ENCODE results near the gene KRT12. TPM values are rescaled to one million over a fixed set of nuclear protein-coding genes. Genes with fewer than 3 reads are reported as not detected.

KRT12 gene
- total RNA-seq, 2 experiments from 2014 or later, result not detected

DNA sequence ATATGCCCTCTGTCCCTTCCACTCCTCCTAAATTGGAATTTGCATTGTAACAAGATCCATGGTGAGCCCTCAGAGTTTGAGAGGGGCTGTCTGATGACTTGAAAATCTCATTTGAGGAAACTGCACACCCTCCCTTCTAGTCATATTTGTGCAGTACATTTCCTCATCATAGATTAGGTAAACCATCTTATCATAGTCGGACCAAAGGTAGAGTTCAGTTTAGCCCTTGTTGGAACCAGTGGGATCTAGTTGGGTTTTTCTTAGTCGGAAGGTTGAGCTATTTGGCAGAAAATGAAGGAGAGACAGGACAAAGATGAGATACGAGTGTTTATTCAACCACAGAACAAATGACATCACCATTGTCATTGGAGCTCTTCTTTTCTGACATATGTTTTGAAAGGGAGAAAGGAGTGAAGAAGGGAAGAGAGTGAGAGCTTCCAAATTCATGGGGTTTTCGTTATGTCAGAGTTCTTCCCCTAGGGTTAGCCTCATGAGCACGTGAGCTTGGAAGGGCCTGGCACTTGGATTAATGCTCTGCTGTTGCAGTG is 33.9 kb upstream of the KRT12 start:
- H3K4me3 Mint-ChIP-seq, result no peak overlapping the region
- peaks cover 33% of the 10 kb centered on the region for H3K27me3 Mint-ChIP-seq
- no peaks in the 10 kb centered on the region for H3K9me3 Mint-ChIP-seq
- peaks cover 18% of the 10 kb centered on the region for H3K4me1 Mint-ChIP-seq
- no peaks in the 10 kb centered on the region for H3K36me3 Mint-ChIP-seq
- no peak overlapping the region for H3K27ac Mint-ChIP-seq
- DNase-seq, result no peak

DNA sequence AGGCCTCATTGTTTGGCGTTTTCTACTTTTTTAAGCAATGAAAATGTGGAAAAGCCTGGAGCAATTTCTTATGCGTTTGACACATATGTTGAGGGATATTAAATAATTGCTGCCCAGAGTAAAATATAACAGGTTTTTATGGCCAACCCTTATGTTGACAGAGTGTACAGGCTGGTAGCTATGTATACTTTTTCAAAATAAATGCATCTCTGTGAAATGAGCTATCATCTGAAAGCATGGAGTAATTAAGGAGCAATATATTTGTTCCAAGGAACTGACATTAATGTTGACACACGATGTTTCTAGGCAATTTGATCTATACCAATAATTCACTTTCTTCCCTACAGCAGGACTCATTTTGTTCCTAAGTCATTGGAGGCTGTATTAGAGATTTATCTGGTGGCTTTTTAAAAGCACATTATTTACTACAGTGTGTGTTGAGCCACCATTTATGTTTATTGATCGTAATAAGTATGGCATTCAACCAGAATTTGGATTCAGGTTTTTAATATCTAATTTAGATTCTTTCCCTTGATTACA is 30.0 kb upstream of the KRT12 start:
- H3K27me3 Mint-ChIP-seq, result peaks cover 40% of the 10 kb centered on the region
- H3K4me1 Mint-ChIP-seq, result peaks cover 4% of the 10 kb centered on the region
- DNase-seq, result no peak
- no peak overlapping the region for H3K4me3 Mint-ChIP-seq
- no peaks in the 10 kb centered on the region for H3K36me3 Mint-ChIP-seq
- H3K9me3 Mint-ChIP-seq, result no peaks in the 10 kb centered on the region
- H3K27ac Mint-ChIP-seq, result no peak overlapping the region

DNA sequence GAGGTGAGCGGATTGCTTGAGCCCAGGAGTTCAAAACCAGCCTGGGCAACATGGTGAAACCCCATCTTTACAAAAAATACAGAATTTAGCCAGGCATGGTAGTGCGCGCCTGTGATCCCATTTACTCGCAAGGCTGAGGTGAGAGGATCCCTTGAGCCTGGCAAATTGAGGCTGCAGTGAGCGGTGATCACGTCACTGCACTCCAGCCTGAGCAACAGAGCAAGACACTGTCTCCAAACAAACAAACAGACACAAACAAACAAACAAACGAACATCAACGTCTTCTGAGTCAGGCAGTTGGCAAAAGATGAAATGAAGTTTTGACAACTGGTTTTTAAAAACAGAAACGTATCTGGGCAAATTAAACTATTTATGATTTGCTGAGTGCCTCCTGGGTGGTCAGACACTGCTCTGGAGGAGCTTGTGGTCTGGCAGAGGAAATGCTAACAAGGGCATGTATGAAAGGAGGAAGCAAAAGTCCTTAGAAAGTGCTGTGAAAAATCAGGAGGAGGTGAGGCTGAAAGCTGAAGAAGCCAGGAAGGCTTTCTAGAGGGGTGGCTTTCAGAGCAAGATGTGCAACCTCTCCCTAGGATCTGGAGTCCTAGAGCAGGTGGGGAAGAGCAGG is 28.2 kb upstream of the KRT12 start:
- Mint-ChIP-seq H3K4me3 (no peak overlapping the region), H3K4me1 (peaks cover 2% of the 10 kb centered on the region), H3K36me3 (no peaks in the 10 kb centered on the region), H3K27ac (no peak overlapping the region), H3K9me3 (no peaks in the 10 kb centered on the region), H3K27me3 (peaks cover 39% of the 10 kb centered on the region)
- no peak for DNase-seq

DNA sequence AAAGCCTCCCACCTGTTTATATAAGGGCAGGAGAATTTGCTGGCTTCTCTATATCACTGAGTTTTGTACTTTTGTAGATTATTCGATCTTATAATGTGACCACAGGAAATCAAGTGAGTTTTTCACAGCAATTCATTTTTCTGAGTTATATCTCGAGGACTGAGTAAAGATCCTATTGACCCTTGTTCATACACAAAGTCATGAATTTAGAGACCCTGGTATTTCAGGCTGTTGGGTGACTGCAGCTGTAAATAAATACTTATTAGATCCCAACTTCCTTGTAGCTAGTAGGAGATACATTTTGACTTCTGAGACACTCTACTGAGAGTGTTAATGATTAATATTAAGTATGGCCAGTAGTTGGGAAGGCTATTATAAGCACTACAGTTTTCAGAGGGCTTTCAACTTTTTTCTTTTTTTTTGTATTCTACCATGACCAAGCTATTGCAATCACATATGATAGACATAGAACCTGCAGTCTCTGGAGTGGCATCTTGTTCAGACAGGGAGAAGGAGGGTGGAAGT is 21.2 kb upstream of the KRT12 start:
- no peak for DNase-seq
- Mint-ChIP-seq H3K27ac (no peak overlapping the region), H3K36me3 (no peaks in the 10 kb centered on the region), H3K4me1 (no peaks in the 10 kb centered on the region), H3K4me3 (no peak overlapping the region), H3K27me3 (peaks cover 42% of the 10 kb centered on the region), H3K9me3 (no peaks in the 10 kb centered on the region)

DNA sequence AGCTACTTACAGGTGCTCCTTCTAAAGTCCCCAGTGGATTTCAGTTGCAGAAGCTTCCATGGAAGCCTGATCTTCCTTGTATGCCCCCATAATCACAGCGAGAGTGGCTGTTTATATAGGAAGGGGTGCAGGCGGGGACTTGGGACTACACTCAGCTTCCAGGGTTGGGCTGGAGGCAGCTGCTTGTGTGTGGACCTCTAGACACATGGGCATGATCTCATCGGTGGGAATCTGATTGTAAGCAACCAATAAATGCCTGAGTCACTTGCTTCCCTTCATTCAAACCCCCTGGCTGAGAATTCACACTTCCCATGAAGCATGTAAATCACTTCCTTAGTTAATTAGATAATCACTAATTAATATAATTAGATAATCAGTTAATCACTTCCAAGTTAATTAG is 19.1 kb upstream of the KRT12 start:
- H3K4me1 Mint-ChIP-seq, result no peaks in the 10 kb centered on the region
- H3K27me3 Mint-ChIP-seq, result peaks cover 34% of the 10 kb centered on the region
- DNase-seq, result no peak
- no peaks in the 10 kb centered on the region for H3K36me3 Mint-ChIP-seq
- H3K4me3 Mint-ChIP-seq, result no peak overlapping the region
- H3K27ac Mint-ChIP-seq, result no peak overlapping the region
- H3K9me3 Mint-ChIP-seq, result no peaks in the 10 kb centered on the region

DNA sequence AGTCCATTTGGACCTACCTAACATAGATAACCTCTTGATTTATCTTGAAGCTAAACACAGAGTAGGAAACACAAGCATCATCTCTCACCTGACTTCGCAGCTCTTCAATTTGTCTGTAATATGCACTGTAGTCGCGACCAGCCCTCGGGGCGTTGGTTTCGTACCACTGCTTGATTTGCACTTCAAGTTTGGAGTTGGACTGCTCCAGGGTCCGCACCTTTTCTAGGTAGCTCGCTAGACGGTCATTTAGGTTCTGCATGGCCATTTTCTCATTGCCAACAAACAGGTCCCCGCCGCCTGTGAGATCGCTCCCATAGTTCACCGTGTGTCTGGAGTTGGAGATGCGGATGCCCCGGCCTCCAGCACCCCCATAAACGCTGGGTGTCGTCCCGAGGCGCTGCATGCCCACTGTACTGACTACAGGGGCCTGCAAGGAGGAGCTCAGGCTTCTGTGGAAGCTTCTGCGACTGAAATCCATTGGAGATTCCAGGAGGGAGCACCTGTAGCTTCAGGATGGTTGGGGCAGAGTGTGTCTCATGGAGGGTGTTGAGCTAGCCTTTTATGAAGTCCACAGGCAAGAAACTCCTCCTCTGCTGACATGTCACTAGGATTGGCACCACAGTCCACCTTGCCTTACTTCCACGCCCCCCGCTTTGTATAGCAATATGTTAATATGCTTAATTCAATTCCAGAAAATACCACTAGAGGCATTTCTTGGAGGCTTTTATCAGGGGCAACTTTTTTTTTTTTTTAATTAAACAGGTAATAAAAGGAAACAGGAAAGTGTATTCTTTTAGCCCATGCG is 17.9 kb upstream of the KRT12 start, which contains the start of gene KRT20:
KRT20 (minus strand) TSS at position 535 of the 805 bp plus-strand sequence; CDS start at position 478, 57 bp downstream.
- H3K27ac Mint-ChIP-seq, result no peak within 1 kb of the TSS
- DNase-seq, result no peak
- H3K9me3 Mint-ChIP-seq, result no peaks in the 10 kb centered on the region
- no peaks in the 10 kb centered on the region for H3K36me3 Mint-ChIP-seq
- H3K4me1 Mint-ChIP-seq, result no peaks in the 10 kb centered on the region
- H3K27me3 Mint-ChIP-seq, result peaks cover 29% of the 10 kb centered on the region
- no peak within 1 kb of the TSS for H3K4me3 Mint-ChIP-seq

DNA sequence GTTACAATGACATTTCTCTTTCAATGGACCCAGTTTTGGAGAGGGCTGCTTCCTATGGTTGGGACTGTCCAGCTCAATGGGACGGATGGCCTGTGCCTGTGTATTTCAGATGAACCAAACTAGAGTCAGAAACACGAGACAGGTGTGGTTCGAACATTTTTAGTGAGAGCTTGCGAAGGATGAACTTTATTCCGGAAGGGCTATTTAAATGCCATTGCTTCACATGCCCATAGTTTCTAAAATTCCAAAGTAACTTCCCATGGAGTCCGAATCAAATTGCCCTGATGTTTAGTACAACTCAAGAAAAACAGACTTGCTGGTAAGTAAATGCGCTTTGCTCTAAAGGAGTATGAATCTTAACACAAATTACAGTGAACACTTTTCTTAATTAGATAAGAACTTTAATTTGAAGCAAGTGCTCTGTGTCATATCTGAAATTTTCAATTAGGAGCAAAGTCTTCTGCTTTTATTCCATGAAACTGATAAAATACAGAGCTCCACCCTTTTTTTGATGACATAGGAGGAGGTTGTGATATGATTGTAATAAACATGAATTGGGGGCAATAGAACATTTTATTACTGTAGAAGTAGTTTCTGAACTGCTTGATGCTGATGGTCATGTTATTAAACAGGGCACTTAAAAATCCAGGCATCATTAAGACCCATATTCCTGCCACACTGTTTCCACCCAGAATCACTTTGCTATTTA is 16.8 kb upstream of the KRT12 start:
- peaks cover 17% of the 10 kb centered on the region for H3K27me3 Mint-ChIP-seq
- H3K4me1 Mint-ChIP-seq, result no peaks in the 10 kb centered on the region
- H3K9me3 Mint-ChIP-seq, result no peaks in the 10 kb centered on the region
- H3K36me3 Mint-ChIP-seq, result no peaks in the 10 kb centered on the region
- H3K4me3 Mint-ChIP-seq, result no peak overlapping the region
- no peak for DNase-seq
- H3K27ac Mint-ChIP-seq, result no peak overlapping the region

DNA sequence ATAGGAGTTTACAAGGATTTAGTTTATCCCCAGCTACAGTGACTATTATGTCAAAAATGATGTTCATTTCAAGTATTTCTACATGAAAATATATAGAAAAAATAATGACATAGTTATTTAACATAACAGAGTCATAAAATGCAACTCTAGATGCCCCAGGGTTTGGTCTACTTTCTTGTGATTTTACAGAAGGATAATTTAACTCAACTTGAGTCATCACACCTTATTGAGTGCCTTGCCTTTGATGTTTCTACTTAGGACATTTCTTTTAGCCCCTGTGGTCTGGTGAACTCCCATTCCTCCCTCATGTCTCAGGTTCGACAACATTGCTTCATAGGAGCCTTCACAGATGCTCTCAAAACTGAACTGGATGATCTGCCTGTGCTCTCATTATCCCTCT is 16.0 kb upstream of the KRT12 start:
- no peaks in the 10 kb centered on the region for H3K9me3 Mint-ChIP-seq
- H3K27ac Mint-ChIP-seq, result no peak overlapping the region
- no peak overlapping the region for H3K4me3 Mint-ChIP-seq
- no peaks in the 10 kb centered on the region for H3K36me3 Mint-ChIP-seq
- peaks cover 10% of the 10 kb centered on the region for H3K27me3 Mint-ChIP-seq
- no peaks in the 10 kb centered on the region for H3K4me1 Mint-ChIP-seq
- DNase-seq, result no peak

DNA sequence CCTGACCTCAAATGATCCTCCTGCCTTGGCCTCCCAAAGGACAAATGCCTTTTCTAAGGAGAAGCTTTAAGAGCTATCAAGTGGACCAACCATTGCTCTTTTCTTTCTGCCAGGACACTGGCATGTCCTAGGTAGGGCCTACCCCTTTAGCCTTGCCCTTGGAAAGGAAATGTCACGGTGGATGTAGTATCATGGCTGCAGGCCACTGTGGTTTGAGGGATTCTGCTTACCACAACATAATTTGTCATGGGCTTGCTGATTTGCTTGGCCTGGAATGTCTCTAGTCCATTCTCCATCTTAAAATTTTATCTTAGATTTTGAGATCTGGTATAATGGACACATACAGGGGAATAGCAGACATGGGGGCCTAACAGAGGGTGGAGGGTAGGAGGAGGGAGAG is 12.0 kb upstream of the KRT12 start:
- H3K4me3 Mint-ChIP-seq, result no peak overlapping the region
- H3K9me3 Mint-ChIP-seq, result no peaks in the 10 kb centered on the region
- no peak overlapping the region for H3K27ac Mint-ChIP-seq
- DNase-seq, result no peak
- H3K27me3 Mint-ChIP-seq, result no peaks in the 10 kb centered on the region
- H3K36me3 Mint-ChIP-seq, result no peaks in the 10 kb centered on the region
- H3K4me1 Mint-ChIP-seq, result no peaks in the 10 kb centered on the region

DNA sequence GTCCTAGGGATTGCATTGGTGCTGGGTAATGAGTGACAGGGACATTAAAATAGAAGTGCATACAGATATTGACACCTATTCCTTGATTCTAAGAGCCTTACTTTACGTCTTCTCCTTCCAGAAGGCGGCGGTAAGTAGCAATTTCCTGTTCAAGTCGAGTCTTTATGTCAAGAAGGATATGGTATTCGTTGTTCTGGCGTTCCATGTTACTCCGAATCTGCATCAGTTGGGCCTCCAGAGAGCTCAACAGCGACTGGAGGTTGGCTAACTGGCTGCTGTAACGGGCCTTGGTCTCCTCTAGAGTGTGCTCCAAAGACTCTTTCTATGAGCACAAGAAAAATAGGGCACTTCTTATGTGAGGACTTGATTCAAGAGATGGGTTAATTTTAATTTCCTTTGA is 11.0 kb upstream of the KRT12 start:
- DNase-seq, result no peak
- Mint-ChIP-seq H3K4me3 (no peak overlapping the region), H3K27me3 (no peaks in the 10 kb centered on the region), H3K27ac (no peak overlapping the region), H3K36me3 (no peaks in the 10 kb centered on the region), H3K9me3 (no peaks in the 10 kb centered on the region), H3K4me1 (no peaks in the 10 kb centered on the region)

DNA sequence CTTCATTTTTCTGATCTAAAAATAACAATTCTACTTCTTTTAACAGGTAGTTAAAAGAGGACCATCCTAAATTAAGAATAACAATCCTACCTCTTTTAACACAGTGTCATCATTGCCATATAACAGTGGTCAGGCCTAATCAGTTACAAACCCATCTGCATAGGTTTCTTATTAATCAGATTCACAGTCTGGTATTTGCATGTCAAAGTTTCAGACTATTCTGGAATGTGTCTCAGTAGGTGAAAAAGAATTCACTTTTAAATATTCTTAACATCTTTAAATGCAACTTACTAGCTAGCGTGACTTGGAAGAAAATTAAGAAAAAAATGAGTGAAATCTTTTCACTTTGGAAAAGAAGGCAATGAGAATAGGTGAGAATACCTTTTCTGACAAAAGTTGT is 6.8 kb upstream of the KRT12 start:
- H3K27ac Mint-ChIP-seq, result no peak overlapping the region
- no peak overlapping the region for H3K4me3 Mint-ChIP-seq
- peaks cover 10% of the 10 kb centered on the region for H3K27me3 Mint-ChIP-seq
- no peaks in the 10 kb centered on the region for H3K9me3 Mint-ChIP-seq
- DNase-seq, result no peak
- H3K4me1 Mint-ChIP-seq, result no peaks in the 10 kb centered on the region
- H3K36me3 Mint-ChIP-seq, result no peaks in the 10 kb centered on the region

DNA sequence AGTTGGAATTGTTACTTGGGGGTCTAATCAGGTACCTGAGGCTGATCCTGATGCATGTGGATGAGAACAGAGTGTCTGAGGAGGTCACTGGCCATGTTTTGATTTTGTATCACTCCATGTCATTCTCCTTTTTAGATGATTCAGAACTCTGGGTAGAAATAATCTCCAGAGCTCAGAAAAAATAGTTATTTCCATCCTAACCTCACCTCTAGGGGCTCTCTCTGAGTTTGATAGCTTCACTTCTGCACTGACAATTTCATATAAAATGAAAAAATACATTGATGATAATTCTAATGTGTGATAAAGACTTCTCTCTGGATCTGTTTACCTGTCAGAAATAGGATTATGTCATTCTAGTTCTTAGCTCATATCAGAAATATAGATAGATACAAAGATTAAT is 6.2 kb upstream of the KRT12 start:
- peaks cover 10% of the 10 kb centered on the region for H3K27me3 Mint-ChIP-seq
- DNase-seq, result no peak
- no peaks in the 10 kb centered on the region for H3K9me3 Mint-ChIP-seq
- no peak overlapping the region for H3K4me3 Mint-ChIP-seq
- no peak overlapping the region for H3K27ac Mint-ChIP-seq
- no peaks in the 10 kb centered on the region for H3K36me3 Mint-ChIP-seq
- no peaks in the 10 kb centered on the region for H3K4me1 Mint-ChIP-seq

DNA sequence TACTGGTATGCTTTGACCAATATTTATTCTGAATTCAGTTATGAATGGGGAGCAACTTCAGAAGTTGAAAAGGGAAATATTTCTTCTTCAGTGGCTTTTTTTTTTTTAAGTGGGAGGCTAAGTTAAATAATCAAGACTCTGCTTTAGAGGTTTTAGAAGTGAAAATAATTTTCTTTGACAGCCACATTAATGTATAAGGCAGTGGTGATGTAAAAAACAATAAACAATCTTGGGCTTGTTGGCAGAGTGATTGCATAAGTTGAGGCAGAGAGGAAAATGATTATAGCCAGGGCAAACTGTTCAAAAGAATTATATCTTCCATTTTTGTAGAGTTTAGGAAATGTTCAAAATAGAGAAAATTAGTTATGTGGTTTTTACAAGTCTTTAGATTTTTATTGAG is 5.4 kb upstream of the KRT12 start:
- no peaks in the 10 kb centered on the region for H3K9me3 Mint-ChIP-seq
- DNase-seq, result no peak
- H3K4me1 Mint-ChIP-seq, result no peaks in the 10 kb centered on the region
- peaks cover 10% of the 10 kb centered on the region for H3K27me3 Mint-ChIP-seq
- no peaks in the 10 kb centered on the region for H3K36me3 Mint-ChIP-seq
- no peak overlapping the region for H3K4me3 Mint-ChIP-seq
- no peak overlapping the region for H3K27ac Mint-ChIP-seq

DNA sequence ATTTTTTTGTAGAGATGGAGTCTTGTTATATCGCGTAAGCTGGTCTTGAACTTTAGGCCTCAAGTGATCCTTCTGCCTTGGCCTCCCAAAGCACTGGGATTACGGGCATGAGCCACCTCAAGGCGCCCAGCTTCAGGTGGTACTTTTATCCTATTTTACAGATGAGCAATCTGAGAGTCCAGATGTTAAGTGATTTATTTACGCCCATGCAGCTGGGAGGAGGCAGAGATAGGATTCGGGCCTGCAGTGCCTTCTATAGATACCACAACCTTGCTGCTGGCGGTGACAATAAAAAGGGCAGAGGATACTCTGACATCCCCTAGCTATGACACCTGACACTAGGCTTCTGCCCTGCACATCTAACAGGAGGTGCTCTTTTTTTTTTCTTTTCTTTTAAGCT is 4.3 kb upstream of the KRT12 start:
- DNase-seq, result no peak
- Mint-ChIP-seq H3K4me3 (no peak overlapping the region), H3K27me3 (peaks cover 16% of the 10 kb centered on the region), H3K9me3 (no peaks in the 10 kb centered on the region), H3K4me1 (no peaks in the 10 kb centered on the region), H3K36me3 (no peaks in the 10 kb centered on the region), H3K27ac (no peak overlapping the region)

DNA sequence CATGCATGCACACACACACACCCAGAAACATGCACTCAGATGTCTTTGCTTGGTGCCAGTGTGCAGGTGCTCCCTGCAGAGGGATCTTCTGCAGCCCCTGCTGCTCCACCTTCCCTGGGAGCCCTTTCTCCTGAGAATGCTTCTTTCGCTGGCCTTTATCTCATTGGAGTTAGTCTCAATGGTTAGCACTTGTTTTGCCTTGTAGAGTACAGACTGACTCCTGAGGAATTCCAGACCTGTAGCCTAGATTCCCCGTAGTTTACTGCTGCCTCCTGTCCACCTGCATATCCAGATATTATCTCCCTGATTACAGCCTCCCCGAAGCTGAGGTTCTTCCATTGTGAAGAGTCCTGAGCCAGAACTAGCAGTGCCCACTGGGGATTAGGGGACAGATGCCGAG is 3.1 kb upstream of the KRT12 start:
- H3K27me3 Mint-ChIP-seq, result peaks cover 21% of the 10 kb centered on the region
- no peak overlapping the region for H3K4me3 Mint-ChIP-seq
- no peaks in the 10 kb centered on the region for H3K4me1 Mint-ChIP-seq
- H3K9me3 Mint-ChIP-seq, result no peaks in the 10 kb centered on the region
- no peak overlapping the region for H3K27ac Mint-ChIP-seq
- no peak for DNase-seq
- H3K36me3 Mint-ChIP-seq, result no peaks in the 10 kb centered on the region

Measured in activated naive CD8-positive, alpha-beta T cell treated with anti-CD3 and anti-CD28 coated beads for 36 hours (primary cell).